Measurements from ENCODE around the gene HOXC4. TPM values are rescaled to one million over a fixed set of nuclear protein-coding genes. Genes with fewer than 3 reads are reported as not detected.

Gene HOXC4
- total RNA-seq, 1 experiment from 2014 or later, result not detected

DNA sequence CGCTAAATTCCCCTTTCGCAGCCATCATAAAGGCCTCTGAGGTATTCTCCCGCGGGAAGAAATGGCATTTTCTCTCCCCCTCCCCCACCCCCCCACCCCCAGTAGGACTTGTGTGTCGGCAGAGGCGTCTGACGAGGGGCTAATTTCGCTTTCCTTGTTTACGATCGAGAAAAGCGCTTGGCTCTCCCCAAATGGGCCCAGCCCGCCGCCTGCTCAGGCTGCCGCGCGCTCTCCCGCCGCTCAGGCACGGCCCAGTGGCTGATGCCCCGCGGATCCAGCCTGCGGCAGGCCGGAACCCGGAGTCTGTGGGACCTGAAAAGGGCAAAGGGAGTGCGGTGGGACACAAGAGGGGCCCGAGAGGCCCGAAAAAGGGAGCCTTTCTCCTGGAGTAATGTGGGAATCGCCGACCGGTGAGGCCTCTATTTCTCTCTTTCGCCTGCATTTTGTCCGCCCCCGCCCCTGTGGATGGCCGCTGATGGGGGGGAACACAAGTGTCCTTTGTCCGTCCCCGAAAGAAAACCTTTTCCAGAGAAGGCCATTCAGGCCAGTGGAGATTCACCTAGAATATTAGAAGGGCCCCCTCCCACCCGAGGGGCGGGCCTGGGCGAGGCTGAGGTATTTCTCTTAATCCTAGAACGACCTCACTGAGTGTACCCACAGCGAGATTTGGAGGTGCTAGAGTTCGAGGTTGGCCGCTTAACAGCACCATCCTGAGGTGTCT is 34.4 kb upstream of the HOXC4 start:
- H2BK120ac ChIP-seq (ENCODE audit: low read depth, low read length, poor library complexity, severe bottlenecking), result no peak overlapping the region
- no peaks in the 10 kb centered on the region for H3K79me1 ChIP-seq (ENCODE audit: insufficient read depth, low read depth, low read length, poor library complexity, severe bottlenecking)
- H3K14ac ChIP-seq (ENCODE audit: insufficient read depth, low read length), result no peak overlapping the region
- H3K27me3 ChIP-seq (ENCODE audit: insufficient read depth, low read length), result peaks cover 94% of the 10 kb centered on the region
- peak overlapping the region; percentile 28 for H3K4me2 ChIP-seq (ENCODE audit: insufficient read depth, insufficient read length, low read length)
- no peaks in the 10 kb centered on the region for H3K9me3 ChIP-seq (ENCODE audit: control insufficient read depth, low read depth, low read length)
- H3K79me2 ChIP-seq (ENCODE audit: insufficient read depth, low read length), result no peaks in the 10 kb centered on the region
- H3K4me1 ChIP-seq (ENCODE audit: insufficient read depth, low read length), result no peaks in the 10 kb centered on the region
- H4K5ac ChIP-seq (ENCODE audit: insufficient read length, low read depth, low read length), result no peak overlapping the region
- H3K18ac ChIP-seq (ENCODE audit: insufficient read length, low read depth, low read length), result no peak overlapping the region
- H3K9ac ChIP-seq (ENCODE audit: extremely low read depth, insufficient read length, low read length), result no peak overlapping the region
- H4K91ac ChIP-seq (ENCODE audit: insufficient read length, low read depth, low read length), result no peak overlapping the region
- Mint-ChIP-seq H3K36me3 (ENCODE audit: insufficient read depth in 1 of 3, low read depth in 3 of 3) (no peaks in the 10 kb centered on the region), H3K27me3 (ENCODE audit: low read depth) (peaks cover 100% of the 10 kb centered on the region), H3K27ac (no peak overlapping the region), H3K4me1 (peaks cover 13 to 30% of the 10 kb centered on the region in 2 experiments), H3K4me3 (peak overlapping the region; percentile 8 to 55; a peak in 2 of 5 replicates), H3K9me3 (peaks cover 0 to 2% of the 10 kb centered on the region in 2 experiments; a peak in 2 of 5 replicates)
- H2BK20ac ChIP-seq (ENCODE audit: low read depth, low read length, poor library complexity, severe bottlenecking), result no peak overlapping the region
- peak; percentile 74 for DNase-seq
- no peak overlapping the region for H3K56ac ChIP-seq (ENCODE audit: insufficient read length, low read depth, low read length)
- H2BK15ac ChIP-seq (ENCODE audit: low read depth, low read length), result no peak overlapping the region
- no peak overlapping the region for H2AK5ac ChIP-seq (ENCODE audit: insufficient read length, low read length)
- H2BK12ac ChIP-seq (ENCODE audit: insufficient read length, low read depth, low read length), result no peak overlapping the region
- H3K27ac ChIP-seq (ENCODE audit: insufficient read length, low read depth, low read length), result no peak overlapping the region
- H3K23me2 ChIP-seq (ENCODE audit: insufficient read length, low read depth, low read length, poor library complexity, severe bottlenecking), result peaks cover 10% of the 10 kb centered on the region
- no peak overlapping the region for H3K4ac ChIP-seq (ENCODE audit: low read depth, low read length)
- no peak overlapping the region for H2BK5ac ChIP-seq (ENCODE audit: insufficient read length, low read length)
- no peak overlapping the region for H3K23ac ChIP-seq (ENCODE audit: insufficient read length, low read depth, low read length)
- no peak for TF ChIP-seq CTCF (conservative IDR thresholded peaks at IDR 0.05)
- WGBS (ENCODE audit: extremely low coverage, insufficient read length, low lambda C conversion rate), result no CpG with 5 or more reads among the region's 43 CpGs
- H3T11ph ChIP-seq (ENCODE audit: low read length), result no peak overlapping the region
- H2AFZ ChIP-seq (ENCODE audit: low read length), result no peak overlapping the region
- H4K20me1 ChIP-seq (ENCODE audit: control insufficient read depth, insufficient read depth, insufficient read length), result no peaks in the 10 kb centered on the region
- no peak overlapping the region for H4K8ac ChIP-seq (replicated peaks; ENCODE audit: insufficient read length, low read depth, low read length)

Measured in H9 (cell line).